PC-3 (cell line): ENCODE results near the gene FARS2. TPM values are rescaled to one million over a fixed set of nuclear protein-coding genes. Genes with fewer than 3 reads are reported as not detected.

Experiments used
- ATAC-seq: fragments of 200-7000 bp; cut with Tn5 transposase; 2 replicates; pipeline ENCODE4 v1.9.1; 2020; ENCODE audit warnings: mild to moderate bottlenecking, moderate library complexity
- BruUV-seq: library from RNA; stranded (reverse); fragments of 400-500 nt; replicated peaks from 2 replicates; lab custom pipeline; 2021; lab: Mats Ljungman, UMichigan
- CTCF ChIA-PET: fragments of 300-600 bp; sonication (Branson Sonifier 250); formaldehyde crosslinking; loops from one replicate; lab custom pipeline; 2022; ENCODE audit warnings: antibody characterized with exemption; lab: Charles Lee
- POLR2A ChIA-PET: fragments of 300-600 bp; sonication (Branson Sonifier 250); formaldehyde crosslinking; loops from one replicate; lab custom pipeline; 2022; ENCODE audit warnings: antibody characterized with exemption; ENCODE audit not compliant: unreplicated experiment; lab: Charles Lee
- DNase-seq: peaks from one replicate; pipeline ENCODE4 v3.0.0-alpha.2; 2015
- H2AFZ ChIP-seq: fragments of 300-600 bp; sonication (generic); 2 replicates; pipeline ENCODE4 v1.6.0; 2016; ENCODE audit warnings: antibody characterized with exemption, low read length
- H3F3A ChIP-seq: fragments of 300-600 bp; sonication (generic); one replicate; pipeline ENCODE4 v1.6.0; 2017; ENCODE audit warnings: antibody characterized with exemption, low read length, control low read depth, mild to moderate bottlenecking; ENCODE audit not compliant: unreplicated experiment
- H3K27ac ChIP-seq: fragments of 300-600 bp; sonication (generic); 2 replicates; pipeline ENCODE4 v1.5.1; 2016; ENCODE audit warnings: mild to moderate bottlenecking, low read length
- H3K27me3 ChIP-seq: fragments of 300-600 bp; sonication (generic); 2 replicates; pipeline ENCODE4 v1.6.1; 2016; ENCODE audit warnings: low read length, mixed read lengths
- H3K36me3 ChIP-seq: fragments of 300-600 bp; sonication (generic); 2 replicates; pipeline ENCODE4 v1.6.1; 2016; ENCODE audit warnings: low read depth, mixed run types, low read length, mixed read lengths
- H3K4me1 ChIP-seq: fragments of 300-600 bp; sonication (generic); 2 replicates; pipeline ENCODE4 v1.5.1; 2016; ENCODE audit warnings: low read length; ENCODE audit not compliant: insufficient read depth
- H3K4me2 ChIP-seq: fragments of 300-600 bp; sonication (generic); 2 replicates; pipeline ENCODE4 v1.6.0; 2016; ENCODE audit warnings: low read length
- H3K4me3 ChIP-seq: fragments of 300-600 bp; sonication (generic); 2 replicates; pipeline ENCODE4 v1.5.1; 2016; ENCODE audit warnings: mild to moderate bottlenecking, low read length, mixed read lengths
- H3K79me2 ChIP-seq: fragments of 300-600 bp; sonication (generic); 2 replicates; pipeline ENCODE4 v1.6.1; 2017; ENCODE audit warnings: low read length, mixed read lengths
- H3K9ac ChIP-seq: fragments of 300-600 bp; sonication (generic); 2 replicates; pipeline ENCODE4 v1.6.0; 2016; ENCODE audit warnings: mild to moderate bottlenecking, low read length
- H3K9me2 ChIP-seq: fragments of 300-600 bp; sonication (generic); replicated peaks from 2 replicates; pipeline ENCODE4 v1.6.1; 2016; ENCODE audit warnings: mixed run types, low read length, mixed read lengths
- H3K9me3 ChIP-seq: fragments of 300-600 bp; sonication (generic); 2 replicates; pipeline ENCODE4 v1.6.1; 2016; ENCODE audit warnings: low read length, mixed read lengths
- H4K20me1 ChIP-seq: fragments of 300-600 bp; sonication (generic); 2 replicates; pipeline ENCODE4 v1.6.1; 2016; ENCODE audit warnings: low read length, mixed read lengths
- EZH2 ChIP-seq: fragments of 300-600 bp; sonication (generic); IDR thresholded peaks from one replicate; pipeline ENCODE4 v1.6.1; 2017; ENCODE audit warnings: antibody characterized with exemption, mild to moderate bottlenecking, low read length; ENCODE audit not compliant: unreplicated experiment
- EZH2phosphoT487 ChIP-seq: fragments of 300-600 bp; sonication (generic); IDR thresholded peaks from 2 replicates; pipeline ENCODE4 v1.6.1; 2018; ENCODE audit warnings: mild to moderate bottlenecking, antibody characterized with exemption, low read length, borderline replicate concordance
- intact Hi-C: fragments of 100-400 bp; cut with micrococcal nuclease; formaldehyde crosslinking; loops from 2 replicates; pipeline ENCODE4 v1.9.0; 2023
- total RNA-seq: library from RNA; depleted of rRNA; stranded (reverse); fragments of >200 nt; gene quantifications from 2 replicates; pipeline ENCODE4 v1.2.3, GENCODE V29; 2014
- TF ChIP-seq, protein P1 (sequence below): fragments of 300-600 bp; sonication (generic); conservative IDR thresholded peaks from 2 replicates; pipeline ENCODE4 v1.5.1; 2017; ENCODE audit warnings: antibody characterized with exemption, low read depth, mild to moderate bottlenecking, low read length

FARS2 gene
- total RNA-seq, 1 experiment from 2014 or later = 23.0 TPM

DNA sequence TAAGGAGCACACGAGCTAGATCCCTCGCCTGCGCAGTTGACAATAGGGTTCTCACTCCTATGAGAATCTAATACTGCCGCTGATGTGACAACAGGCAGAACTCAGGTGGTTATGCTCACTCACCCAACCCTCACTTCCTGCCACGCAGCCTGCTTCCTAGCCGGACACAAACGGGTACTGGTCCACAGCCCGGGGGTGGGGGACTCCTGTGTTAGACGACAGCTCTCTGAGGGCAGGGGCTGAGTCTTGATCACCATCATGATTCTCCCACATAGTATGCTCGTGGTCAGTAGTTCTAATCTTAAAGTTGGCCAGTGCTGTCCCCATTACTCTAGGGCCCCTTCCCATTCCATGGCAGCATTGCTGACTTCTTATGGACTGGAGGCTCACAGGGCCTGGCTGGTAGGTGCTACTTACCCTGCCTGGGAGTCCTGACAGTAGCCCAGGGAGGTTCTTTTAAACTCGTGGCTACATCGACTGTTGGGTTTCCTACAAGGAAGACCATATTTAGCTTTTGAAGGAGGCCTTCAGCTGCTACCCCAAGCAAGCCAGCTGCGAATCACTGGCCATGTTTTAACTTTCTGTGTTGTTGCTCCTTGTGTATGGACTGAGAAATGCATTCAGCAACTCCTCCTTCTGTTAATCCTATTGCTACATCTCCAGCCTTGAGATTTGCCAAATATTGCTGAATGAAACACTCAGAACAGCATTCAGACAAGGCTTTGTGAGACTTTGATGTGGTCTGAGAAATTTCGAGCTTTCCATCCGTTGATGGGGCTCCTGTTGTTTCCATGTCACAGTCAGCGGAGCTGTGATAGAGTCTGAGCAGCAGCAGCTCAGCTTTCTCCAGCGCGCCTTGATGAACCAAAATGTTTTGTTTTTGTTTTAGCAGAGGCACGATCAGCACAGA, 445.1 kb downstream of the FARS2 start:
- H3F3A ChIP-seq = no peaks in the 10 kb centered on the region
- ChIA-PET CTCF (no interaction called here), POLR2A (no interaction called here)
- H3K27ac ChIP-seq = no peak overlapping the region
- H3K4me1 ChIP-seq = no peaks in the 10 kb centered on the region
- DNase-seq = no peak
- TF ChIP-seq EZH2phosphoT487 = no peak
- TF ChIP-seq, protein P1, sequence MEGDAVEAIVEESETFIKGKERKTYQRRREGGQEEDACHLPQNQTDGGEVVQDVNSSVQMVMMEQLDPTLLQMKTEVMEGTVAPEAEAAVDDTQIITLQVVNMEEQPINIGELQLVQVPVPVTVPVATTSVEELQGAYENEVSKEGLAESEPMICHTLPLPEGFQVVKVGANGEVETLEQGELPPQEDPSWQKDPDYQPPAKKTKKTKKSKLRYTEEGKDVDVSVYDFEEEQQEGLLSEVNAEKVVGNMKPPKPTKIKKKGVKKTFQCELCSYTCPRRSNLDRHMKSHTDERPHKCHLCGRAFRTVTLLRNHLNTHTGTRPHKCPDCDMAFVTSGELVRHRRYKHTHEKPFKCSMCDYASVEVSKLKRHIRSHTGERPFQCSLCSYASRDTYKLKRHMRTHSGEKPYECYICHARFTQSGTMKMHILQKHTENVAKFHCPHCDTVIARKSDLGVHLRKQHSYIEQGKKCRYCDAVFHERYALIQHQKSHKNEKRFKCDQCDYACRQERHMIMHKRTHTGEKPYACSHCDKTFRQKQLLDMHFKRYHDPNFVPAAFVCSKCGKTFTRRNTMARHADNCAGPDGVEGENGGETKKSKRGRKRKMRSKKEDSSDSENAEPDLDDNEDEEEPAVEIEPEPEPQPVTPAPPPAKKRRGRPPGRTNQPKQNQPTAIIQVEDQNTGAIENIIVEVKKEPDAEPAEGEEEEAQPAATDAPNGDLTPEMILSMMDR = no peak
- TF ChIP-seq EZH2 = no peak
- no peaks in the 10 kb centered on the region for H3K9me3 ChIP-seq
- H3K4me3 ChIP-seq = no peak overlapping the region
- intact Hi-C loops = no loop called here
- no peaks in the 10 kb centered on the region for H3K9me2 ChIP-seq
- H3K4me2 ChIP-seq = no peak overlapping the region
- H3K79me2 ChIP-seq = no peaks in the 10 kb centered on the region
- H4K20me1 ChIP-seq = no peaks in the 10 kb centered on the region
- no peak for ATAC-seq
- no peaks in the 10 kb centered on the region for H3K27me3 ChIP-seq
- no TSS peak for BruUV-seq
- no peak overlapping the region for H2AFZ ChIP-seq
- H3K9ac ChIP-seq = no peak overlapping the region
- no peaks in the 10 kb centered on the region for H3K36me3 ChIP-seq

DNA sequence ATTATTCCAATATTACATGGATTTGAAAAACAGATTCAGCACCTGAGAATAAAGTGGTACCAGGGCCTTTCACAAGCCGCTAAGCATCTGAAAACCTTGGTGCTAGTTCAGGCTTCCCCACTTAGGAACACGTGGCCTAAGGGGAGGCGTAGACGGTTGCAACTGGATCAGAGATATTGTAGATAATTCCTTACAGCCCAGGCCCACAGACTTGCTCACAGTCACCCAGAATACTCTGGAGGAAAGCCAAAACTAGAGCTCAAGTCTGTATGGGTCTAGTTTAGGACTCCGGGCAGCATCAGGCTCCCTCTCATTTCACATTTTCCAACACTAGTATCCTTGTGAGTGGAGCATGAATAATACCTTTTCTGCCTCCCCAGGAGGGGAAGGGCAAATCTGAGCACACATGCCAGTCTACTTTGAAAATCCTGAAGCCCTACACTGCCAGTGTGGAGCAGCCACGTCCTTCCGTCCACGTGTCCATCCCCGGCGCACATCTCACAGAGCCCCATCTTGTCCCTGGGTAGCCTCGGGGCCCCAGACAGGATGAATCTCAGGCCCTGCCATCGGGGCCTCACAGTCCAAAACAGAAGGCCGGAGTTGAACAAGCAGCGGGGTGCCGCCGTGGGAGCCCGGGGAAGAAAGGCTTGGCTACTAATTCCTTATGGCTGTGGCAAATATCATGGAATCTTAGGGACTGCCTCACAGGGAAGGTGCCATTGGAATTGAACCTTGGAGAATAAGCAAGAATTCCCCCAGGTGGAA, 446.1 kb downstream of the FARS2 start:
- ATAC-seq (no peak), DNase-seq (no peak)
- ChIA-PET POLR2A (no interaction called here), CTCF (no interaction called here)
- Histone ChIP-seq H3K4me1 (no peaks in the 10 kb centered on the region), H3K9me2 (no peaks in the 10 kb centered on the region), H3K4me3 (no peak overlapping the region), H3K27me3 (no peaks in the 10 kb centered on the region), H3K9ac (no peak overlapping the region), H3K4me2 (no peak overlapping the region), H3K9me3 (no peaks in the 10 kb centered on the region), H3F3A (no peaks in the 10 kb centered on the region), H3K79me2 (no peaks in the 10 kb centered on the region), H3K27ac (no peak overlapping the region), H3K36me3 (no peaks in the 10 kb centered on the region), H4K20me1 (no peaks in the 10 kb centered on the region), H2AFZ (no peak overlapping the region)
- TF ChIP-seq EZH2 = no peak
- no peak for TF ChIP-seq EZH2phosphoT487
- TF ChIP-seq, protein P1 = no peak
- BruUV-seq = no TSS peak
- intact Hi-C loops = no loop called here
